Measurements from ENCODE around the gene PLEKHA6. TPM values are rescaled to one million over a fixed set of nuclear protein-coding genes. Genes with fewer than 3 reads are reported as not detected.

Gene PLEKHA6
- total and polyA plus RNA-seq, 2 of the 4 experiments (the other 2 are of a cell fraction) = 8.2 to 19.9 TPM

DNA sequence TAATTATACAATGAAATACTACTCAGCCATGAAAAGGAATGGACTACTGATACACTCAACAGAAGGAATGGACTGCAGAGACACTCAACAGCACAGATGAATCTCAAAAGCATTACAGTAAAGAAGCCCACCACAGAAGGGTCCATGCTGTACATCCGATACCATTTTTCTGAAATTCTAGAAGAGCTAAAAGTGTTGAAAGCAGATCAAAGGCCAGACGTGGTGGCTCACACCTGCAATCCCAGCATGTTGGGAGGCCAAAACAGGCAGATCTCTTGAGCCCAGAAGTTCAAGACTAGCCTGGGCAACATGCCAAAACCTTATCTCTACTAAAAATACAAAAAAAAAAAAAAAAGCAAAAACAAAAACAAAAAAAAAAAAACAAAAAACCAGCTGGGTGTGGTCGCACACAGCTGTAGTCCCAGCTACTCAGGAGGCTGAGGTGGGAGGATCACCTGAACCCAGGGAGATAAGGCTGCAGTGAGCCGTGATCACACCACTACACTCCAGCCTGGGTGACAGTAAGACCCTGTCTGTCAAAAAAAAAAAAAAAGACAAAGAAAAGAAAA lies 36.4 kb upstream of the PLEKHA6 start:
- H2BK15ac ChIP-seq (ENCODE audit: low read depth, low read length) = no peak overlapping the region
- ATAC-seq (ENCODE audit: low read depth) (no peak), DNase-seq (no peak)
- no peak overlapping the region for H3K23ac ChIP-seq (ENCODE audit: low read depth, low read length)
- H3K9me3 ChIP-seq (ENCODE audit: control insufficient read depth, insufficient read depth, low read length) = no peaks in the 10 kb centered on the region
- no peaks in the 10 kb centered on the region for H3K4me1 ChIP-seq (ENCODE audit: control insufficient read depth, insufficient read depth, low read length)
- no peaks in the 10 kb centered on the region for H3K27me3 ChIP-seq (ENCODE audit: control insufficient read depth, insufficient read depth, low read length)
- intact Hi-C loops (cut with micrococcal nuclease) = no loop called here
- H3K4ac ChIP-seq (ENCODE audit: low read depth, low read length) = no peak overlapping the region
- no peak overlapping the region for H2AFZ ChIP-seq (replicated peaks; ENCODE audit: low read length, poor library complexity)
- H3K14ac ChIP-seq (replicated peaks; ENCODE audit: low read depth, low read length) = no peak overlapping the region
- H4K5ac ChIP-seq (ENCODE audit: low read depth, low read length) = no peak overlapping the region
- H4K20me1 ChIP-seq (ENCODE audit: insufficient read depth, low read length) = no peaks in the 10 kb centered on the region
- peaks cover 0 to 5% of the 10 kb centered on the region in 2 experiments; a peak in 2 of 4 replicates for H3K79me1 ChIP-seq (ENCODE audit: low read depth in 1 of 2, low read length in 2 of 2)
- TF ChIP-seq, protein P1, sequence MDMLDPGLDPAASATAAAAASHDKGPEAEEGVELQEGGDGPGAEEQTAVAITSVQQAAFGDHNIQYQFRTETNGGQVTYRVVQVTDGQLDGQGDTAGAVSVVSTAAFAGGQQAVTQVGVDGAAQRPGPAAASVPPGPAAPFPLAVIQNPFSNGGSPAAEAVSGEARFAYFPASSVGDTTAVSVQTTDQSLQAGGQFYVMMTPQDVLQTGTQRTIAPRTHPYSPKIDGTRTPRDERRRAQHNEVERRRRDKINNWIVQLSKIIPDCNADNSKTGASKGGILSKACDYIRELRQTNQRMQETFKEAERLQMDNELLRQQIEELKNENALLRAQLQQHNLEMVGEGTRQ (IDR thresholded peaks at IDR 0.05; ENCODE audit: low read depth, low read length) = no peak
- no peak for TF ChIP-seq RFX5 (IDR thresholded peaks at IDR 0.05; ENCODE audit: low read depth, low read length)
- TF ChIP-seq MAZ (IDR thresholded peaks at IDR 0.05; ENCODE audit: borderline replicate concordance, low read depth, low read length) = no peak
- TF ChIP-seq, protein P2, sequence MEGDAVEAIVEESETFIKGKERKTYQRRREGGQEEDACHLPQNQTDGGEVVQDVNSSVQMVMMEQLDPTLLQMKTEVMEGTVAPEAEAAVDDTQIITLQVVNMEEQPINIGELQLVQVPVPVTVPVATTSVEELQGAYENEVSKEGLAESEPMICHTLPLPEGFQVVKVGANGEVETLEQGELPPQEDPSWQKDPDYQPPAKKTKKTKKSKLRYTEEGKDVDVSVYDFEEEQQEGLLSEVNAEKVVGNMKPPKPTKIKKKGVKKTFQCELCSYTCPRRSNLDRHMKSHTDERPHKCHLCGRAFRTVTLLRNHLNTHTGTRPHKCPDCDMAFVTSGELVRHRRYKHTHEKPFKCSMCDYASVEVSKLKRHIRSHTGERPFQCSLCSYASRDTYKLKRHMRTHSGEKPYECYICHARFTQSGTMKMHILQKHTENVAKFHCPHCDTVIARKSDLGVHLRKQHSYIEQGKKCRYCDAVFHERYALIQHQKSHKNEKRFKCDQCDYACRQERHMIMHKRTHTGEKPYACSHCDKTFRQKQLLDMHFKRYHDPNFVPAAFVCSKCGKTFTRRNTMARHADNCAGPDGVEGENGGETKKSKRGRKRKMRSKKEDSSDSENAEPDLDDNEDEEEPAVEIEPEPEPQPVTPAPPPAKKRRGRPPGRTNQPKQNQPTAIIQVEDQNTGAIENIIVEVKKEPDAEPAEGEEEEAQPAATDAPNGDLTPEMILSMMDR (conservative IDR thresholded peaks at IDR 0.05; ENCODE audit: low read depth, low read length) = no peak
- no peak for TF ChIP-seq CEBPB (IDR thresholded peaks at IDR 0.05; ENCODE audit: low read depth, low read length)
- no peak for TF ChIP-seq RCOR1 (IDR thresholded peaks at IDR 0.05; ENCODE audit: insufficient replicate concordance, low read length)
- dilution Hi-C loops (cut with HindIII; ENCODE audit: low sequenced_read_pairs, unreplicated experiment) = loop anchor here (25.0 kb wide), 2 partner anchors 234 to 534 kb away; partner anchors contain the start of genes ETNK2, REN and SNRPE
- H4K91ac ChIP-seq (ENCODE audit: insufficient read depth, low read depth, low read length) = no peak overlapping the region
- no peak overlapping the region for H2AK5ac ChIP-seq (ENCODE audit: low read depth, low read length)
- ChIA-PET POLR2A (ENCODE audit: unreplicated experiment) (no interaction called here), CTCF (interaction anchor here (1.0 to 1.3 kb wide), 2 partner anchors 33 to 233 kb away, joined by 3 read pairs; no protein-coding TSS in a partner anchor)
- no peak overlapping the region for H3K9ac ChIP-seq (ENCODE audit: low read depth, low read length)
- no peak overlapping the region for H3K4me2 ChIP-seq (ENCODE audit: low read depth, low read length)
- no peak overlapping the region for H3K27ac ChIP-seq (ENCODE audit: insufficient read depth, low read length)
- no peak overlapping the region for H3K18ac ChIP-seq (ENCODE audit: low read depth, low read length)
- no TSS peak for BruUV-seq (replicated peaks)
- no peak overlapping the region for H2BK5ac ChIP-seq (ENCODE audit: low read depth, low read length, poor library complexity, severe bottlenecking)
- 67% methylated on average over 1 of the region's 4 CpGs; no CpG with 5 or more reads in 1 of the 2 experiments for WGBS, 2 experiments (ENCODE audit: extremely low coverage in 2 of 2, insufficient read length in 1 of 2)
- H2BK20ac ChIP-seq (ENCODE audit: low read depth, low read length) = no peak overlapping the region
- in situ Hi-C loops (cut with MboI; ENCODE audit: low sequenced_read_pairs) = no loop called here
- no peak overlapping the region for H4K8ac ChIP-seq (ENCODE audit: low read depth in 2 of 2, low read length in 2 of 2)
- H3K9me1 ChIP-seq (ENCODE audit: insufficient read depth, low read length) = no peaks in the 10 kb centered on the region
- no peak overlapping the region for H3K4me3 ChIP-seq (ENCODE audit: insufficient read depth, low read depth, low read length)
- H2BK120ac ChIP-seq (ENCODE audit: low read depth, low read length) = no peak overlapping the region
- H2AK9ac ChIP-seq (replicated peaks; ENCODE audit: low read depth, low read length, poor library complexity) = no peak overlapping the region
- H3K36me3 ChIP-seq (ENCODE audit: control insufficient read depth, insufficient read depth, low read length) = peaks cover 7% of the 10 kb centered on the region
- H3K56ac ChIP-seq (ENCODE audit: extremely low read depth, insufficient read depth, low read length) = no peak overlapping the region

All from IMR-90 (cell line).